MCF 10A (cell line): Measurements from ENCODE around the gene STAG2. TPM values are rescaled to one million over a fixed set of nuclear protein-coding genes. Genes with fewer than 3 reads are reported as not detected.

Source experiments
- BruUV-seq: library from RNA; stranded (reverse); fragments of 400-500 nt; replicated peaks from 2 replicates; lab custom pipeline; 2021; lab: Mats Ljungman, UMichigan
- CTCF ChIA-PET: fragments of 300-600 bp; sonication (Branson Sonifier 250); formaldehyde crosslinking; extraction: SDS; loops from one replicate; lab custom pipeline; 2021; ENCODE audit warnings: antibody characterized with exemption, inconsistent platforms; lab: Yijun Ruan, JAX
- POLR2A ChIA-PET: fragments of 300-600, 350-650 bp; sonication (Branson Sonifier 250); formaldehyde crosslinking; extraction: SDS; loops from one replicate; lab custom pipeline; 2020; ENCODE audit warnings: antibody characterized with exemption, inconsistent platforms; lab: Yijun Ruan, JAX
- DNase-seq: peaks from one replicate; pipeline ENCODE4 v3.0.0-alpha.2; 2018; ENCODE audit not compliant: unreplicated experiment
- H3K27ac Mint-ChIP-seq: one replicate; pipeline ENCODE4 v1.8.0; 2022; ENCODE audit warnings: mild to moderate bottlenecking, low read depth, mixed read lengths; ENCODE audit not compliant: unreplicated experiment
- H3K27me3 Mint-ChIP-seq: one replicate; pipeline ENCODE4 v1.8.0; 2022; ENCODE audit warnings: mixed read lengths; ENCODE audit not compliant: insufficient read depth, unreplicated experiment
- H3K36me3 Mint-ChIP-seq: one replicate; pipeline ENCODE4 v1.8.0; 2022; ENCODE audit warnings: mild to moderate bottlenecking, moderate library complexity, mixed read lengths; ENCODE audit not compliant: insufficient read depth, unreplicated experiment
- H3K4me1 Mint-ChIP-seq: one replicate; pipeline ENCODE4 v1.8.0; 2022; ENCODE audit warnings: mixed read lengths; ENCODE audit not compliant: insufficient read depth, unreplicated experiment
- H3K4me3 Mint-ChIP-seq: one replicate; pipeline ENCODE4 v1.8.0; 2022; ENCODE audit warnings: mild to moderate bottlenecking, moderate library complexity, mixed read lengths; ENCODE audit not compliant: unreplicated experiment
- H3K9me3 Mint-ChIP-seq: one replicate; pipeline ENCODE4 v1.8.0; 2022; ENCODE audit warnings: mixed read lengths; ENCODE audit not compliant: unreplicated experiment
- CTCF ChIP-seq: fragments of 200-600 bp; IDR thresholded peaks from one replicate; pipeline ENCODE4 v1.8.0; 2022; ENCODE audit warnings: antibody characterized with exemption, mild to moderate bottlenecking; ENCODE audit not compliant: unreplicated experiment
- intact Hi-C: fragments of 100-400 bp; cut with micrococcal nuclease; formaldehyde crosslinking; loops from 2 replicates; pipeline ENCODE4 v1.14.1; 2022
- total RNA-seq: library from RNA; stranded (reverse); gene quantifications from 2 replicates; pipeline ENCODE4 v1.2.3, GENCODE V29; 2022

Gene STAG2
- total RNA-seq, 1 experiment from 2014 or later, result 80.7 TPM

GRCh38 chrX:124145749-124146148 is 184.2 kb downstream of the STAG2 start:
- no TSS peak for BruUV-seq
- no peak overlapping the region for H3K4me3 Mint-ChIP-seq

GRCh38 chrX:124151195-124151594 is 189.7 kb downstream of the STAG2 start:
- H3K27ac Mint-ChIP-seq, result no peak overlapping the region
- no peaks in the 10 kb centered on the region for H3K27me3 Mint-ChIP-seq
- no peaks in the 10 kb centered on the region for H3K36me3 Mint-ChIP-seq
- DNase-seq, result no peak
- BruUV-seq, result no TSS peak
- intact Hi-C loops, result no loop called here
- no peak for TF ChIP-seq CTCF
- ChIA-PET POLR2A (no interaction called here), CTCF (interaction anchor here (1.8 kb wide), 1 partner anchor 10 kb away, joined by 4 read pairs; no protein-coding TSS in a partner anchor)
- peaks cover 7% of the 10 kb centered on the region for H3K9me3 Mint-ChIP-seq
- no peaks in the 10 kb centered on the region for H3K4me1 Mint-ChIP-seq
- H3K4me3 Mint-ChIP-seq, result no peak overlapping the region

More at GRCh38 chrX:124145749-124146148, 184.2 kb downstream of the STAG2 start:
- TF ChIP-seq CTCF, result no peak
- Mint-ChIP-seq H3K27ac (no peak overlapping the region), H3K27me3 (no peaks in the 10 kb centered on the region), H3K36me3 (no peaks in the 10 kb centered on the region), H3K4me1 (no peaks in the 10 kb centered on the region), H3K9me3 (peaks cover 7% of the 10 kb centered on the region)
- DNase-seq, result no peak
- intact Hi-C loops, result no loop called here
- CTCF ChIA-PET, result no interaction called here
- POLR2A ChIA-PET, result no interaction called here

Other genes starting within 250 kb of the STAG2 start
- gene THOC2, start 228.7 kb upstream of the STAG2 start, total RNA-seq, result 70.2 and 75.4 TPM in 2 replicates
- gene XIAP, start 101.7 kb upstream of the STAG2 start, total RNA-seq, result 62.1 and 62.9 TPM in 2 replicates